K562 (cell line): ENCODE data around the gene ZNF726. TPM values are rescaled to one million over a fixed set of nuclear protein-coding genes. Genes with fewer than 3 reads are reported as not detected.

ENCODE experiments used
- ATAC-seq: fragments of 200-7000 bp; cut with Tn5 transposase; 3 replicates; pipeline ENCODE4 v1.9.1; 2020; ENCODE audit warnings: moderate library complexity
- BruUV-seq: library from RNA; stranded (reverse); fragments of 400-500 nt; replicated peaks from 2 replicates; lab custom pipeline; 2021; lab: Mats Ljungman, UMichigan
- CTCF ChIA-PET: fragments of 300-600 bp; formaldehyde crosslinking; extraction: SDS; loops from one replicate; lab custom pipeline; 2021; ENCODE audit warnings: low intra/inter-chr PET ratio; lab: Yijun Ruan, JAX
- POLR2A ChIA-PET: fragments of 300-600, 350-650 bp; sonication (Branson Sonifier 250); formaldehyde crosslinking; extraction: SDS; loops from one replicate; lab custom pipeline; 2021; ENCODE audit warnings: antibody characterized with exemption, inconsistent platforms; lab: Yijun Ruan, JAX
- DNase-seq, 4 experiments: peaks; one replicate each; pipeline versions ENCODE4 v3.0.0 to v3.0.0-alpha.2; 2011 to 2018; ENCODE audit warnings: low spot score in 3 of 4, mixed read lengths in 3 of 4; ENCODE audit errors: extremely low read depth in 1 of 4
- FAIRE-seq: peaks from 2 replicates; lab custom pipeline; 2011; peaks lifted over from hg19 to GRCh38; lab: Jason Lieb, UNC
- H2AFZ ChIP-seq: 2 replicates; pipeline ENCODE4 v1.6.0; 2011; ENCODE audit warnings: low read depth, low read length, control low read depth, inconsistent platforms
- H3K27ac ChIP-seq: fragments of 200-600 bp; 3 replicates; pipeline ENCODE4 v1.8.0; 2011; ENCODE audit warnings: low read depth, mild to moderate bottlenecking, control low read depth, inconsistent platforms, low read length, moderate library complexity, mixed read lengths; ENCODE audit errors: extremely low read depth
- H3K27me3 ChIP-seq, 2 experiments: fragments of 300-600 bp in 1 of 2; 2 replicates in 1 of 2; 3 replicates in 1 of 2; pipeline versions ENCODE4 v1.6.0 to v1.8.0; 2011; ENCODE audit warnings: inconsistent platforms in 2 of 2, low read length in 2 of 2, mild to moderate bottlenecking in 1 of 2, mixed read lengths in 1 of 2, moderate library complexity in 1 of 2; ENCODE audit not compliant: control insufficient read depth in 2 of 2, insufficient read depth in 2 of 2
- H3K36me3 ChIP-seq: fragments of 300-600 bp; 3 replicates; pipeline ENCODE4 v1.8.0; 2011; ENCODE audit warnings: mild to moderate bottlenecking, low read length, inconsistent platforms; ENCODE audit not compliant: control insufficient read depth, insufficient read depth
- H3K4me1 ChIP-seq, 2 experiments: fragments of 200-600 bp in 1 of 2; replicated peaks in 1 of 2; 2 replicates in 1 of 2; 3 replicates in 1 of 2; pipeline versions ENCODE4 v1.5.1 to v1.8.0; 2011; ENCODE audit warnings: inconsistent platforms in 2 of 2, low read length in 2 of 2, mild to moderate bottlenecking in 1 of 2, mixed read lengths in 1 of 2, moderate library complexity in 1 of 2; ENCODE audit not compliant: control insufficient read depth in 2 of 2, insufficient read depth in 2 of 2
- H3K4me2 ChIP-seq: 2 replicates; pipeline ENCODE4 v1.6.1; 2011; ENCODE audit warnings: low read length, control low read depth, inconsistent platforms, mixed read lengths; ENCODE audit not compliant: insufficient read depth
- H3K4me3 ChIP-seq: fragments of 200-600 bp; sonication (generic), shearing (Covaris generic); 2 replicates; pipeline ENCODE4 v1.5.1; 2016; ENCODE audit warnings: control low read depth, inconsistent platforms
- H3K79me2 ChIP-seq: fragments of 200-600 bp; 3 replicates; pipeline ENCODE4 v1.8.0; 2011; ENCODE audit warnings: low read length, inconsistent platforms; ENCODE audit not compliant: control insufficient read depth, insufficient read depth
- H3K9ac ChIP-seq, 2 experiments: 2 replicates each; pipeline versions ENCODE4 v1.6.0 to v1.6.1; 2011; ENCODE audit warnings: low read depth in 2 of 2, low read length in 2 of 2, control low read depth in 1 of 2, inconsistent platforms in 1 of 2, mild to moderate bottlenecking in 1 of 2, mixed read lengths in 1 of 2; ENCODE audit not compliant: insufficient read depth in 1 of 2
- H3K9me1 ChIP-seq: one replicate; pipeline ENCODE4 v1.6.0; 2011; ENCODE audit warnings: inconsistent platforms, mild to moderate bottlenecking, low read length, moderate library complexity; ENCODE audit not compliant: control insufficient read depth, insufficient read depth
- H3K9me3 ChIP-seq: replicated peaks from 2 replicates; pipeline ENCODE4 v1.5.1; 2011; ENCODE audit warnings: low read depth, low read length, inconsistent platforms; ENCODE audit not compliant: control insufficient read depth, insufficient read depth
- H4K20me1 ChIP-seq: replicated peaks from 2 replicates; pipeline ENCODE4 v1.6.1; 2011; ENCODE audit warnings: low read length, inconsistent platforms, mixed read lengths; ENCODE audit not compliant: control insufficient read depth, insufficient read depth
- CHCHD3 ChIP-seq: fragments of 250-450 bp; sonication (Bioruptor Pico); IDR thresholded peaks from 2 replicates; pipeline ENCODE4 v2.1.2; 2022; ENCODE audit warnings: mild to moderate bottlenecking
- LARP7 ChIP-seq: fragments of 450-650 bp; IDR thresholded peaks from 2 replicates; pipeline ENCODE4 v1.6.1; 2016
- TCF3 ChIP-seq: sonication (generic); formaldehyde crosslinking; IDR thresholded peaks from 2 replicates; pipeline ENCODE4 v1.4.0; 2020; ENCODE audit warnings: mild to moderate bottlenecking, missing genetic modification reagents
- ZKSCAN1 ChIP-seq: fragments of 150-350 bp; IDR thresholded peaks from 2 replicates; pipeline ENCODE4 v1.6.1; 2016; ENCODE audit warnings: low read depth, low read length
- ZNF57 ChIP-seq: fragments of 450-650 bp; formaldehyde crosslinking; IDR thresholded peaks from 2 replicates; pipeline ENCODE4 v1.4.0; 2020; ENCODE audit warnings: mild to moderate bottlenecking, moderate library complexity
- WGBS: fragments of 100-300 bp; shearing (Covaris generic); methylation state at CpG from one replicate; pipeline ENCODE4 v1.1.6; 2016; ENCODE audit warnings: low coverage, mixed read lengths; ENCODE audit not compliant: insufficient coverage; ENCODE audit errors: missing lambda C conversion rate; 5-methylcytosine and 5-hydroxymethylcytosine counted together
- in situ Hi-C: fragments of 300-500 bp; cut with MboI; formaldehyde crosslinking; loops from 4 replicates; pipeline ENCODE4 v1.15.0; 2018; ENCODE audit warnings: inconsistent platforms, mixed read lengths
- intact Hi-C: fragments of 100-400 bp; cut with micrococcal nuclease; formaldehyde crosslinking; loops from 2 replicates; pipeline ENCODE4 v1.14.2; 2022
- polyA plus RNA-seq, 8 experiments: library from polyadenylated mRNA; depleted of rRNA in 4 of 8; stranded (reverse) in 5 of 8; unstranded in 3 of 8; fragments of >200 nt; fragmentation: Nextera tagmentation in 2 of 8; fragmentation: Illumina TruSeq in 1 of 8; extraction: Ambion mirVana in 2 of 8; extraction: Trizol in 1 of 8; gene quantifications; 2 replicates each; pipeline versions ENCODE4 v1.2.1 to v1.2.3, GENCODE V29; 2011 to 2014; ENCODE audit warnings: inconsistent platforms in 1 of 8, missing spikeins in 1 of 8
- total RNA-seq, 7 experiments: library from RNA; depleted of rRNA in 6 of 7; stranded (reverse); fragments of >200 nt in 6 of 7; fragmentation: Illumina TruSeq in 2 of 7; extraction: Trizol in 2 of 7; gene quantifications; 2 replicates each; pipeline versions ENCODE4 v1.2.1 to v1.2.3, GENCODE V29; 2011 to 2021; ENCODE audit warnings: low replicate concordance in 1 of 7
- TF ChIP-seq, protein P1 (sequence below), 2 experiments: fragments of 450-650 bp; conservative IDR thresholded peaks; 2 replicates each; pipeline ENCODE4 v1.6.1; 2017; ENCODE audit warnings: mild to moderate bottlenecking in 2 of 2, moderate library complexity in 2 of 2
- TF ChIP-seq, protein P2 (sequence below): fragments of 200-800 bp; sonication (Bioruptor generic); IDR thresholded peaks from 2 replicates; pipeline ENCODE4 v1.6.1; 2017; ENCODE audit warnings: missing genetic modification characterization, missing compliant biosample characterization
- TF ChIP-seq, protein P3 (sequence below): fragments of 450-650 bp; IDR thresholded peaks from 2 replicates; pipeline ENCODE4 v1.6.1; 2016; ENCODE audit warnings: mild to moderate bottlenecking, moderate library complexity

The ZNF726 gene
- total and polyA plus RNA-seq, 9 of the 15 experiments (the other 6 are each of a cell fraction or from before 2014, with no cell fraction given) = 8.6 to 20.8 (median 14.6) TPM

DNA sequence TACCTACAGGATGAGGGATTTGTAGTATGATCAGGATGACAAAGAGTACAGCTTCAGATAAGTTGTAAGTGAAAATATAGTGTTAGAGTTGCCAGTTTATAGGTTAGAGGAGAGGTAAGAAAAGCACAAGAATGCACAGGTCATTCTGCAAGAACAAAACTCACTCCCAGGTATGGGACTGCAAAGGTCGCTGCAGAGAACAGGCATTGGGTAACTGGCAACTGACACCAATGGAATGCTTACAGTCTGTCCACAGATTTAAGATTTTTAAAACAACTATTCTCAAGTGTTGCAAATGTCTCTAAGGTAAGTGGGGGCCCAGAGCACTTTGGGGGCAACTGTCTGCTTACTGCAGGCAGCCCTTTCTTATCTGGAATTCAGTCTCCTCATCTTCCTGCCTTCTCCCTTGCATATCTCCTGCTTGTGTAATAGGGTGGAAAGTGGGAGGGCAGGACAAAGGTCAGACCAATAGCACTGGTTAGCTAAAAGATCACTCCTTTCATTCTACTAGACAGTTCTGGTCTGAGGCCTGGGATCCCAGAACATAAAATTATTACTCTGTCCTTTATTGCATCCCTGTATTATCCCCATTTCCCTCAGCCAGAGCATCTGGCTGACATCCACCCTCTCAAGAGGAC lies 42.3 kb upstream of the ZNF726 start:
- POLR2A ChIA-PET = no interaction called here
- no peaks in the 10 kb centered on the region for H3K9me1 ChIP-seq
- no peak overlapping the region for H3K4me2 ChIP-seq
- H3K4me3 ChIP-seq = no peak overlapping the region
- H4K20me1 ChIP-seq = no peaks in the 10 kb centered on the region
- H3K27me3 ChIP-seq = no peaks in the 10 kb centered on the region
- no peak for DNase-seq
- no peak overlapping the region for H2AFZ ChIP-seq
- H3K9ac ChIP-seq = no peak overlapping the region
- in situ Hi-C loops (no loop called here), intact Hi-C loops (no loop called here)
- no TSS peak for BruUV-seq
- ATAC-seq = no peak
- no peaks in the 10 kb centered on the region for H3K36me3 ChIP-seq
- H3K27ac ChIP-seq = no peak overlapping the region
- 0% methylated on average over 1 of the region's 1 CpG for WGBS
- no peaks in the 10 kb centered on the region for H3K9me3 ChIP-seq
- CTCF ChIA-PET = no interaction called here
- H3K79me2 ChIP-seq = no peaks in the 10 kb centered on the region
- FAIRE-seq = no peak
- H3K4me1 ChIP-seq = no peaks in the 10 kb centered on the region
- TF ChIP-seq, protein P1, sequence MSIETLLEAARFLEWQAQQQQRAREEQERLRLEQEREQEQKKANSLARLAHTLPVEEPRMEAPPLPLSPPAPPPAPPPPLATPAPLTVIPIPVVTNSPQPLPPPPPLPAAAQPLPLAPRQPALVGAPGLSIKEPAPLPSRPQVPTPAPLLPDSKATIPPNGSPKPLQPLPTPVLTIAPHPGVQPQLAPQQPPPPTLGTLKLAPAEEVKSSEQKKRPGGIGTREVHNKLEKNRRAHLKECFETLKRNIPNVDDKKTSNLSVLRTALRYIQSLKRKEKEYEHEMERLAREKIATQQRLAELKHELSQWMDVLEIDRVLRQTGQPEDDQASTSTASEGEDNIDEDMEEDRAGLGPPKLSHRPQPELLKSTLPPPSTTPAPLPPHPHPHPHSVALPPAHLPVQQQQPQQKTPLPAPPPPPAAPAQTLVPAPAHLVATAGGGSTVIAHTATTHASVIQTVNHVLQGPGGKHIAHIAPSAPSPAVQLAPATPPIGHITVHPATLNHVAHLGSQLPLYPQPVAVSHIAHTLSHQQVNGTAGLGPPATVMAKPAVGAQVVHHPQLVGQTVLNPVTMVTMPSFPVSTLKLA (conservative IDR thresholded peaks at IDR 0.05) = no peak
- no peak for TF ChIP-seq ZKSCAN1
- no peak for TF ChIP-seq CHCHD3
- TF ChIP-seq, protein P2, sequence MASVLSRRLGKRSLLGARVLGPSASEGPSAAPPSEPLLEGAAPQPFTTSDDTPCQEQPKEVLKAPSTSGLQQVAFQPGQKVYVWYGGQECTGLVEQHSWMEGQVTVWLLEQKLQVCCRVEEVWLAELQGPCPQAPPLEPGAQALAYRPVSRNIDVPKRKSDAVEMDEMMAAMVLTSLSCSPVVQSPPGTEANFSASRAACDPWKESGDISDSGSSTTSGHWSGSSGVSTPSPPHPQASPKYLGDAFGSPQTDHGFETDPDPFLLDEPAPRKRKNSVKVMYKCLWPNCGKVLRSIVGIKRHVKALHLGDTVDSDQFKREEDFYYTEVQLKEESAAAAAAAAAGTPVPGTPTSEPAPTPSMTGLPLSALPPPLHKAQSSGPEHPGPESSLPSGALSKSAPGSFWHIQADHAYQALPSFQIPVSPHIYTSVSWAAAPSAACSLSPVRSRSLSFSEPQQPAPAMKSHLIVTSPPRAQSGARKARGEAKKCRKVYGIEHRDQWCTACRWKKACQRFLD = no peak
- no peak for TF ChIP-seq ZNF57 (CRISPR knock-in tag)
- TF ChIP-seq, protein P3, sequence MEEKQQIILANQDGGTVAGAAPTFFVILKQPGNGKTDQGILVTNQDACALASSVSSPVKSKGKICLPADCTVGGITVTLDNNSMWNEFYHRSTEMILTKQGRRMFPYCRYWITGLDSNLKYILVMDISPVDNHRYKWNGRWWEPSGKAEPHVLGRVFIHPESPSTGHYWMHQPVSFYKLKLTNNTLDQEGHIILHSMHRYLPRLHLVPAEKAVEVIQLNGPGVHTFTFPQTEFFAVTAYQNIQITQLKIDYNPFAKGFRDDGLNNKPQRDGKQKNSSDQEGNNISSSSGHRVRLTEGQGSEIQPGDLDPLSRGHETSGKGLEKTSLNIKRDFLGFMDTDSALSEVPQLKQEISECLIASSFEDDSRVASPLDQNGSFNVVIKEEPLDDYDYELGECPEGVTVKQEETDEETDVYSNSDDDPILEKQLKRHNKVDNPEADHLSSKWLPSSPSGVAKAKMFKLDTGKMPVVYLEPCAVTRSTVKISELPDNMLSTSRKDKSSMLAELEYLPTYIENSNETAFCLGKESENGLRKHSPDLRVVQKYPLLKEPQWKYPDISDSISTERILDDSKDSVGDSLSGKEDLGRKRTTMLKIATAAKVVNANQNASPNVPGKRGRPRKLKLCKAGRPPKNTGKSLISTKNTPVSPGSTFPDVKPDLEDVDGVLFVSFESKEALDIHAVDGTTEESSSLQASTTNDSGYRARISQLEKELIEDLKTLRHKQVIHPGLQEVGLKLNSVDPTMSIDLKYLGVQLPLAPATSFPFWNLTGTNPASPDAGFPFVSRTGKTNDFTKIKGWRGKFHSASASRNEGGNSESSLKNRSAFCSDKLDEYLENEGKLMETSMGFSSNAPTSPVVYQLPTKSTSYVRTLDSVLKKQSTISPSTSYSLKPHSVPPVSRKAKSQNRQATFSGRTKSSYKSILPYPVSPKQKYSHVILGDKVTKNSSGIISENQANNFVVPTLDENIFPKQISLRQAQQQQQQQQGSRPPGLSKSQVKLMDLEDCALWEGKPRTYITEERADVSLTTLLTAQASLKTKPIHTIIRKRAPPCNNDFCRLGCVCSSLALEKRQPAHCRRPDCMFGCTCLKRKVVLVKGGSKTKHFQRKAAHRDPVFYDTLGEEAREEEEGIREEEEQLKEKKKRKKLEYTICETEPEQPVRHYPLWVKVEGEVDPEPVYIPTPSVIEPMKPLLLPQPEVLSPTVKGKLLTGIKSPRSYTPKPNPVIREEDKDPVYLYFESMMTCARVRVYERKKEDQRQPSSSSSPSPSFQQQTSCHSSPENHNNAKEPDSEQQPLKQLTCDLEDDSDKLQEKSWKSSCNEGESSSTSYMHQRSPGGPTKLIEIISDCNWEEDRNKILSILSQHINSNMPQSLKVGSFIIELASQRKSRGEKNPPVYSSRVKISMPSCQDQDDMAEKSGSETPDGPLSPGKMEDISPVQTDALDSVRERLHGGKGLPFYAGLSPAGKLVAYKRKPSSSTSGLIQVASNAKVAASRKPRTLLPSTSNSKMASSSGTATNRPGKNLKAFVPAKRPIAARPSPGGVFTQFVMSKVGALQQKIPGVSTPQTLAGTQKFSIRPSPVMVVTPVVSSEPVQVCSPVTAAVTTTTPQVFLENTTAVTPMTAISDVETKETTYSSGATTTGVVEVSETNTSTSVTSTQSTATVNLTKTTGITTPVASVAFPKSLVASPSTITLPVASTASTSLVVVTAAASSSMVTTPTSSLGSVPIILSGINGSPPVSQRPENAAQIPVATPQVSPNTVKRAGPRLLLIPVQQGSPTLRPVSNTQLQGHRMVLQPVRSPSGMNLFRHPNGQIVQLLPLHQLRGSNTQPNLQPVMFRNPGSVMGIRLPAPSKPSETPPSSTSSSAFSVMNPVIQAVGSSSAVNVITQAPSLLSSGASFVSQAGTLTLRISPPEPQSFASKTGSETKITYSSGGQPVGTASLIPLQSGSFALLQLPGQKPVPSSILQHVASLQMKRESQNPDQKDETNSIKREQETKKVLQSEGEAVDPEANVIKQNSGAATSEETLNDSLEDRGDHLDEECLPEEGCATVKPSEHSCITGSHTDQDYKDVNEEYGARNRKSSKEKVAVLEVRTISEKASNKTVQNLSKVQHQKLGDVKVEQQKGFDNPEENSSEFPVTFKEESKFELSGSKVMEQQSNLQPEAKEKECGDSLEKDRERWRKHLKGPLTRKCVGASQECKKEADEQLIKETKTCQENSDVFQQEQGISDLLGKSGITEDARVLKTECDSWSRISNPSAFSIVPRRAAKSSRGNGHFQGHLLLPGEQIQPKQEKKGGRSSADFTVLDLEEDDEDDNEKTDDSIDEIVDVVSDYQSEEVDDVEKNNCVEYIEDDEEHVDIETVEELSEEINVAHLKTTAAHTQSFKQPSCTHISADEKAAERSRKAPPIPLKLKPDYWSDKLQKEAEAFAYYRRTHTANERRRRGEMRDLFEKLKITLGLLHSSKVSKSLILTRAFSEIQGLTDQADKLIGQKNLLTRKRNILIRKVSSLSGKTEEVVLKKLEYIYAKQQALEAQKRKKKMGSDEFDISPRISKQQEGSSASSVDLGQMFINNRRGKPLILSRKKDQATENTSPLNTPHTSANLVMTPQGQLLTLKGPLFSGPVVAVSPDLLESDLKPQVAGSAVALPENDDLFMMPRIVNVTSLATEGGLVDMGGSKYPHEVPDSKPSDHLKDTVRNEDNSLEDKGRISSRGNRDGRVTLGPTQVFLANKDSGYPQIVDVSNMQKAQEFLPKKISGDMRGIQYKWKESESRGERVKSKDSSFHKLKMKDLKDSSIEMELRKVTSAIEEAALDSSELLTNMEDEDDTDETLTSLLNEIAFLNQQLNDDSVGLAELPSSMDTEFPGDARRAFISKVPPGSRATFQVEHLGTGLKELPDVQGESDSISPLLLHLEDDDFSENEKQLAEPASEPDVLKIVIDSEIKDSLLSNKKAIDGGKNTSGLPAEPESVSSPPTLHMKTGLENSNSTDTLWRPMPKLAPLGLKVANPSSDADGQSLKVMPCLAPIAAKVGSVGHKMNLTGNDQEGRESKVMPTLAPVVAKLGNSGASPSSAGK = no peak
- no peak for TF ChIP-seq LARP7
- no peak for TF ChIP-seq TCF3
